NCI-H1417 (cell line): ENCODE data around the gene TMEM54.
"Not testable (repeated sequence)": the region's sequence is repeated elsewhere in the genome, so short reads cannot be mapped to it uniquely, and the experiment has no call there.

ENCODE experiments used
- DNase-seq, 3 experiments: peaks; one replicate each; lab custom pipeline; 2025; lab: John Stamatoyannopoulos, UW

TMEM54 gene

GRCh38 chr1:32919811-32920733, 18.9 kb upstream of the TMEM54 start:
- no peak for DNase-seq

- DNase-seq = no peak
Measured at GRCh38 chr1:32918179-32918578, 17.0 kb upstream of the TMEM54 start.

DNA sequence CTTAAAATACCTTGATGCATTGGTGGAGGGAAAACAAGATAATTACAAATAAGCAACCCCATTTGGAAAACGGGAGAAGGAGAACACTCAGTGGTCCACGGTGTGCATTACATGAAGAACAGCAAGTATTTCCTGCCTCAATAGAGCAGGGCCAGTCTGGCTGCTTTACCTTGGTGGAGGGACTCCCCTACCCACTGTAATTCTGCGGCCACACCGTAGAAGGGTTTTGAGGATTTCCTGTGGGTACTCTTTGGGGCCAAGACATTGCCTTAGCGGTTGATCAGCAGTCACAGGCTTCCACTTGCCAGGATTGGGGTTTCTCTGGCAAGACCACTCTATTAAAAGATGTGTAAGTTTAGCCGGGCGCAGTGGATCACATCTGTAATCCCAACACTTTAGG, 16.3 kb upstream of the TMEM54 start:
- DNase-seq = no peak

DNA sequence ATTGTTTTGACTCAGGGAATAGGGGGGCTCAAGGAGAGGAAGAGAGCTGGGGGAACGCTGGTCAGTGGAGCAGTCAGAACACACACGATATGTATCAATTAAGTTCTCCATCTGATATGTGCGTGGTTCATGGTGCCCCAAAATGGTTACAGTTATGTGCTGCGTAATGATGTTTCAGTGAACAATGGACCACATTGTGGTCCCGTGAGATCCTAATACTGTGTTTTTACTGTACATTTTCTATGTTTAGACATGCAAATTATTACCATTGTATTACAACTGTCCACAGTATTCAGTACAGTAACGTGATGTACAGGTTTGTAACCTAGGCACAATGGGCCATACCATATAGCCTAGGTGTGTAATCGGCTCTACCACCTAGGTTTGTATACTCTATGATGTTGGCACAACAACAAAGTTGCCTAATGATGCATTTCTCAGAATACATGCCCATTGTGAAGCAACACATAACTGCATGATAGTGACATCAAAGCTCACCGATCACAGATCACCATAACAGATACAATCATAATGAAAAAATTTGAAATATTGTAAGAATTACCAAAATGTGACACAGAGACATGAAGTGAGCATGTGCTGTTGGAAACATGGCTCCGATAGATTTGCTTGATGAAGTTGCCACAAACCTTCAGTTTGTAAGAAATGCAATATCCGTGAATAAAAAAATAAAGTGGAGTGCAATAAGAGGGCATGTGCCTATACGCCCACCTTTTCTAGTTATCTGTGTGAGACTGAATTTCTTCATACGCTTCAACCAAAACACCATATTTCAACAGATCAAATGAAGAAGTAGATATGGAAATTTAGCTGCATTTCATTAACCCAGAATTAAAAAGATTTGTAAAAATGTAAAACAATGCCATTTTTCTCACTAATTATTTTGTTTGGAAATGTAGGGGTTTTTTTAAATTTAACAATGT, 14.8 kb upstream of the TMEM54 start:
- DNase-seq = no peak

GRCh38 chr1:32910319-32910718, 9.1 kb upstream of the TMEM54 start:
- DNase-seq = no peak

- DNase-seq = peak in 1 of 3 experiments; percentile 8
Measured at GRCh38 chr1:32907435-32907834, 6.2 kb upstream of the TMEM54 start.

DNA sequence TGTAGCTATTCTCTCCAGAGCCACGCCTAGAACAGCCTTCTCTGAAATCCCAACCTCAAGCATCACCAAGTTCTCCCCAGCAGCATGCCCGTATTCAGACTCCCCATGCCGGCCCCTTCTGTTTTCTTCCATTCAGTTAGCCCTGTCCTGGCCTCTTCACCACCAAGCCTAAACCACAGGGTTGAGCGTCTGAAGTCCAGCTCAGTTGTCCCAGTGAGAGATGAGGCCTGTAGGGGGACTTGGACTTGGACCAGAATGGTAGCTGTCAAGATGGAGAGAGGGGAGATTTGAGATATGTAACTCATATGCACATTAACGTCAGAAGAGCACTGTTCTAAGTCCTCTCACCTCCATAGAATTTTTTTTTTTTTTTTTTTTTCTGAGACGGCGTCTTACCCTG, 5.5 kb upstream of the TMEM54 start:
- DNase-seq = no peak

DNA sequence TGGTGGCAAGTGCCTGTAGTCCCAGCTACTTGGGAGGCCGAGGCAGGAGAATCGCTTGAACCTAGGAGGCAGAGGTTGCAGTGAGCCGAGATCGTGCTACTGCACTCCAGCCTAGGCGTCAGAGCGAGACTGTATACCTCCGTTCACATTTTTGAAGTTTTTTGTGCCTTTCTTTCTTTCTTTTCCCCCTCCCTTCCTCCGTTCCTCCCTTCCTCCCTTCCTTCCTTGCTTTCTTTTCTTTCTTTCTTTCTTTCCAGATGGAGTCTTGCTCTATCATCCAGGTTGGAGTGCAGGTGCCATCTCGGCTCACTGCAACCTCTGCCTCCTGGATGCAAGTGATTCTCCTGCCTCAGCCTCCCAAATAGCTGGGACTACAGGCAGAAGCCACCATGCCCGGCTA, 4.4 kb upstream of the TMEM54 start:
- DNase-seq = not testable (repeated sequence)

GRCh38 chr1:32904797-32905196, 3.6 kb upstream of the TMEM54 start:
- DNase-seq = peak in 1 of 3 experiments; percentile 43

DNA sequence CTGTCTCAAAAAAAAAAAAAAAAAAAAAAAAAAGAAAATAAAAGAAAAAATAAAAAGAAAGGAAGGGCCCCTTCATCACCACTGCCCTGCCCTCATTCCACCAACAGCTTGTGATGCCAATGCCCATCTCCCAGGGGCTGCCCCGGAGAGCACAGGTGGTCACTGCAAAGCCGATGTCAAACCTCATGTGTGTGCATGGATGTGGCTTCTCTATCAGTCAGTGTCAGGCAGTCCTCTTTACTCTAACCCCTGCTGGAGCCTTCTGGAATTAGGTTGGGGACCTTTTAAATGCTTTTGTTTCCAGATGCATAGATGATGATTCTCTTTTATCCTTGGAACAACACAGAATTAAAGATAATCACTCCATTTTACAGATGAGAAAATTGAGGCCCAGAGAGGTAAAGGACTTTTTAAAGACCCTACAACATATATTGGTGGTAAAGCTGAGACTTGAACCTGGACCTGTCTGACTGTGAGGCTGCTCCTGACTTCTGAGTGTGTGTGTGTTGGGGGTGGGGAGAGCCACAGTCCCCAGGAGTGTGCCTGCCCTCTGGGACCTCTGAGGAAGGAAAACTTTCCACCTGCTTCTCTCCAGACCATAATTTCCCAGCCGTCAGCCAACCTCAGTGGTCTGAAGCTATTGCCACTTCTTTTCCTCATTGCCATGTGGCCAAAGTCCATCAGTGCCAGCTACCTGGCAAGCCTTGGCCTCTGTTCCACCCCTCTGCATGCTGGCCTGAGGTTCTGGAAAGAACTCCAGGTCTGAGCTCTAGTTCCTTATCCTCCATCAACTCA, 3.0 kb upstream of the TMEM54 start:
- DNase-seq = no peak

DNA sequence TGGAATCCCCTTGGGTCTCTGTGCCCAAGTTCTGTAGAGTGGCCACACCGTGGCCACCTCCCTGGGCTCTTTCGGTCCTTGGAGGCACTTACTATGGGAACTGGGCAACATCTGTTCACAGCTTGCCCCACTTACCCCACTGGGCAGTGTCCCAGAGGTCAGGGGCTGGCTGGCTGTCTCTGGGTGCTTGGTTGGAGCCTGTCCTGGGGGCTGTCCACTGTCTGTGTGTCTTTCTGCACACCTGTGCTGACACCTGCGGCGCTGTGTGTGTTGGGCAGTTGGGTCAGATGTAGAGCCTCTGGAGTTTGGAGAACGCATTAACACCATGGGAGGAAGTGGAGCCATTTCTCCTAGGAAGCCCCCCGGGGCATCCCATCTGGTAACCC, 1.3 kb upstream of the TMEM54 start:
- DNase-seq = no peak

DNA sequence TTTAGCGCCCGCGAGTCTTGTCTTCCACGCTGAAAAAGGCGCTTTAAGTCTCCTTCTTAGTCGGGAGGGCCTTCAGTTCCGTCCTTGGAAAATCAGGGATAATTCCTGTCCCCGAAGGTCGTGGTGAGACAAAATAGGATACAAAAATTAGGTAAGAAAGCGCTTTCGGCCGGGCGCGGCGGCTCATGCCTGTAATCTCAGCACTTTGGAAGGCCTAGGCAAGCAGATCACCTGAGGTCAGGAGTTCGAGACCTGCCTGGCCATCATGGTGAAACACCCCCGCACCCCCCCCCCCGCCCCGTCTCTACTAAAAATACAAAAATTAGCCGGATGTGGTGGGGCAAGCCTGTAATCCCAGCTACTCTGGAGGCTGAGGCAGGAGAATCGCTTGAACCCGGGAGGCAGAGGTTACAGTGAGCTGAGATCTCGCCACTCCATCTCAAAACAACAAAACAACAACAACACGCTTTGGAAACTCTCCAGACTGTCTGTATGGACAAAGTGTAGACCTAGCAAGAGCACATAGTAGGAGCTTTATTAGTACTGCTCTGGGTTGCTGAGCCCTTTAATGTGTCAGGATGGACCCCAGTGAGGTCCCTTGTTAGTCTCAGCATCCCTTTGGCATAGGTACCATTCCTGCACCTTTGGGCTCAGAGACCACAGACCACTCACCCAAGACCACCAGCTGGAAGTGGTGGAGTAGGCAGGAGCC, 790 bp upstream of the TMEM54 start:
- no peak for DNase-seq

DNA sequence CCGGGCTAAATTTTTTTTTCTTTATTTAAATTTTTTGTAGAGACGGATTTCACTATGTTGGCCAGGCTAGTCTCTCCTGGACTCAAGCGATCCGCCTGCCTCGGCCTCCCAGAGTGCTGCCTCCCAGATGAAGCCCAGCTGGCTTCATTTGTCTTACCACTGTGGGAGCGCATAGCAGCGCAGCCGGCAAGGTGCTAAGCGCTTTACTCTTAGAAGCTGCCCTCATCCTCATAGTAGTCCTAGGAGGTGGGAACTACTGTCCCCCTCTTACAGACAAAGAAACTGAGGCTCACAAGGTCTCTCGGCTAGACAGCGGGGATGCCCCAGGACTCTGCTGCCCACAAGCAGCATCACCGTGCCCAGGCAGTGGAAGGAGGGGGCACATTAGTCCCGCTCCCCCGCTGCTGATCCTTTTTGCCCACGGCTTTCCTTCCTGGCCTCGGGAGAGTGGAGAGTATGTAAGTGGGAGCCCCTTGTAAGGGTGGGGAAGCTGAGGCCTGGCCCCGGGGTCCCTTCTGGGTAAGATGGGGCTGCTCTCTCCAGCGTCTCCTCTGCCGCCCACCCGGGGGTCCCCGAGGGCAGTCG, 726 bp downstream of the TMEM54 start:
- DNase-seq = peak in 2 of 3 experiments; percentile 44 to 47

- DNase-seq = no peak
Measured at GRCh38 chr1:32899586-32900296, 1.4 kb downstream of the TMEM54 start.

DNA sequence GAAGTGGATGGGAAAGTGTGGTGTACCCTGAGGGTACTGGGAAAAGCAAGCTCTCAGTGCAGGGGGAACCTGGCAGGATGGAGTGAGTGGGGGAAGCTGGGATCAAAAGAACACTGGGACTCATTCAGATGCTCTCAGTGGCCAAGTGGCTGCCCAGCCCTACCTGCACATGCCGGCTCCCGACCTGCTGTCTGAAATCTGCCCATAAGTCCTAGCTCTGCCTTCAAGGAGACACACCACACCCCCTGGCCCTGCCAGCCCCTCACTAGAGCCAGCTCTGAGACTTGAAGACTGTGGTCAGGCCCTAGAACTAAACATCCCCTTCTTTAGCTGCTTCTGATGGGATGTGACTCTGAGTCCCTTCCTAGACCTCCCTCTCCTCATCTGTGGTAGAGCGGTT, 2.2 kb downstream of the TMEM54 start:
- no peak for DNase-seq

GRCh38 chr1:32898056-32898455, 3.1 kb downstream of the TMEM54 start:
- DNase-seq = no peak

DNA sequence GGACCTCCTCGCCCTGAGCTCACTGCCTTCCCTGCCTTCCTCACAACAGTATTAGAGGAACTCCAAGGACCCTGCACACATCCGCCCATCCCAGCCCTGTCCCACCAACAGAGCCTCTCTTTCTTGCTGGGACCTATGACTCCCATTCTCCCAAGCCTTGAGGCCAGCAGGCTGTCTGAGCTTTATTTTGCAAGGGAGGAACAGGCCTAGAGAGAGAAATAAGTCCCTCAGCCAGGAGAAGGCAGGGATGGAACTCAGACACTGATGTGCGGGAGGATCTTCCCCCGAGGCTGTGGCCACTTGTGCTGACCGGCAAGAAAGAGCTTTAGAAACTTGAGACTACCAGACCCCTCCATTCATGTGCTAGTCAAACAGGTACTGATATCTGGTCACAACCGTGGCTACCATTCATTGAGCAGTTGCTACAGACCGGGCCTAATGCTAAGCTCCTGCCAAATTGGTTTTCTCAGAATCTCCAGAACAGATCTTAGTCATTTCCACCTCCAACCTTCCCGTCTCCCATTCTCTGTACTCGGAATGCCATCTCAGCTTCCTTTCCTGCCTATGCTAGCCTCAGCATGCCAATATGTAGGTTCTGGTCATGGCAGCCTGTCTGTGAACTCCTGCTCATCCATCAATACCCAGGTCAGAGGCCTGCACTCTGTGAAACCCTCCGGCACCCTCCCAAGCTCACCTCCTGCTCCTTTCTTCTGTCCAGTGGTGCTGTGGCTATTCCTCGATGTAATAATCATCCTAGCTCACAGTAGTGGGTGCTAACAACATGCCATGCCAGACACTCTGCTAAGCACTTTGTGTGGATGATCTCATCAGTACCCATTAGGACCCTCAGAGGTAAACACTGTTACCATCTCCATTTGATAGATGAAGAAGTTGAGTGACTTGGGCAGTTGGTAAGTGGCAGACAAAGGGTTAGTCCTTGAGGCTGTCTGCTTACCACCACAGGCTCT, 3.8 kb downstream of the TMEM54 start:
- DNase-seq = no peak

- no peak for DNase-seq
Measured at GRCh38 chr1:32896451-32896850, 4.7 kb downstream of the TMEM54 start.
